H1 (cell line): ENCODE data around the gene NXPH2. TPM values are rescaled to one million over a fixed set of nuclear protein-coding genes. Genes with fewer than 3 reads are reported as not detected.

Source experiments
- CTCF ChIA-PET: fragments of 300-600 bp; sonication (Branson Sonifier 250); formaldehyde crosslinking; loops from one replicate; lab custom pipeline; 2021; ENCODE audit not compliant: partially characterized antibody; lab: Charles Lee
- POLR2A ChIA-PET: fragments of 300-600 bp; sonication (Branson Sonifier 250); formaldehyde crosslinking; loops from one replicate; lab custom pipeline; 2021; ENCODE audit warnings: inconsistent platforms; ENCODE audit not compliant: partially characterized antibody; lab: Charles Lee
- DNase-seq, 2 experiments: peaks; one replicate each; pipeline versions ENCODE4 v3.0.0 to v3.0.0-alpha.2; 2010 to 2022; ENCODE audit warnings: low spot score in 2 of 2, low read depth in 1 of 2, mixed read lengths in 1 of 2
- FAIRE-seq: peaks from 2 replicates; lab custom pipeline; 2011; peaks lifted over from hg19 to GRCh38; lab: Jason Lieb, UNC
- H2AFZ ChIP-seq: 2 replicates; pipeline ENCODE4 v1.8.1; 2012; ENCODE audit warnings: low read length, inconsistent platforms
- H2AK5ac ChIP-seq: 2 replicates; pipeline ENCODE4 v1.6.1; 2013; ENCODE audit warnings: low read depth, low read length
- H2BK120ac ChIP-seq: replicated peaks from 2 replicates; pipeline ENCODE3; 2013; ENCODE audit warnings: low read depth, low read length, inconsistent platforms
- H2BK12ac ChIP-seq: 2 replicates; pipeline ENCODE4 v1.6.1; 2013; ENCODE audit warnings: low read depth, low read length
- H2BK15ac ChIP-seq: 2 replicates; pipeline ENCODE4 v1.6.1; 2013; ENCODE audit warnings: low read length
- H2BK20ac ChIP-seq: 2 replicates; pipeline ENCODE4 v1.6.1; 2013; ENCODE audit warnings: low read length
- H2BK5ac ChIP-seq: 2 replicates; pipeline ENCODE4 v1.6.1; 2013; ENCODE audit warnings: low read depth, low read length
- H3K14ac ChIP-seq: 2 replicates; pipeline ENCODE4 v1.6.1; 2013; ENCODE audit warnings: inconsistent platforms; ENCODE audit not compliant: insufficient read length
- H3K18ac ChIP-seq: 2 replicates; pipeline ENCODE4 v1.6.1; 2013; ENCODE audit warnings: low read length; ENCODE audit errors: extremely low read depth
- H3K23ac ChIP-seq: 2 replicates; pipeline ENCODE4 v1.6.1; 2013; ENCODE audit warnings: inconsistent platforms; ENCODE audit not compliant: insufficient read length
- H3K23me2 ChIP-seq: 2 replicates; pipeline ENCODE4 v1.6.1; 2013; ENCODE audit warnings: low read depth, low read length
- H3K27ac ChIP-seq: 2 replicates; pipeline ENCODE4 v1.6.1; 2011; ENCODE audit warnings: low read depth, low read length, inconsistent platforms
- H3K27me3 ChIP-seq, 4 experiments: replicated peaks in 1 of 4; 1 replicate in 1 of 4; 2 replicates in 3 of 4; pipeline versions ENCODE4 v1.6.1 to v1.8.1; 2011 to 2013; ENCODE audit warnings: low read length in 3 of 4, mild to moderate bottlenecking in 3 of 4, inconsistent platforms in 2 of 4, mixed read lengths in 2 of 4, moderate library complexity in 1 of 4; ENCODE audit not compliant: control insufficient read depth in 3 of 4, insufficient read depth in 3 of 4; ENCODE audit errors: extremely low read depth in 1 of 4
- H3K36me3 ChIP-seq, 4 experiments: 2 replicates each; pipeline versions ENCODE4 v1.6.1 to v1.8.1; 2011 to 2013; ENCODE audit warnings: mild to moderate bottlenecking in 4 of 4, low read length in 3 of 4, moderate library complexity in 2 of 4, control low read depth in 1 of 4, inconsistent platforms in 1 of 4; ENCODE audit not compliant: insufficient read depth in 4 of 4, control insufficient read depth in 2 of 4
- H3K4ac ChIP-seq: replicated peaks from 2 replicates; pipeline ENCODE3; 2013; ENCODE audit warnings: low read length, low read depth, mixed read lengths, inconsistent platforms; ENCODE audit not compliant: insufficient read length
- H3K4me1 ChIP-seq, 4 experiments: replicated peaks in 1 of 4; 1 replicate in 1 of 4; 2 replicates in 3 of 4; pipeline versions ENCODE4 v1.6.1 to v1.8.1; 2011 to 2013; ENCODE audit warnings: low read length in 3 of 4, inconsistent platforms in 2 of 4, mixed read lengths in 1 of 4; ENCODE audit not compliant: insufficient read depth in 4 of 4, control insufficient read depth in 3 of 4
- H3K4me2 ChIP-seq, 2 experiments: 2 replicates each; pipeline versions ENCODE4 v1.6.1 to v1.8.1; 2011 to 2013; ENCODE audit warnings: low read depth in 2 of 2, low read length in 2 of 2, control low read depth in 1 of 2, inconsistent platforms in 1 of 2, mild to moderate bottlenecking in 1 of 2; ENCODE audit not compliant: insufficient read depth in 1 of 2
- H3K4me3 ChIP-seq, 4 experiments: fragments of 200-600, 300-600 bp in 1 of 4; sonication (generic), shearing (Covaris generic), sonication (Bioruptor Twin) in 1 of 4; 2 replicates each; pipeline versions ENCODE4 v1.5.1 to v1.8.1; 2011 to 2016; ENCODE audit warnings: low read length in 4 of 4, low read depth in 3 of 4, control low read depth in 2 of 4, inconsistent platforms in 2 of 4, mild to moderate bottlenecking in 2 of 4, mixed read lengths in 1 of 4, moderate library complexity in 1 of 4; ENCODE audit not compliant: insufficient read depth in 2 of 4; ENCODE audit errors: extremely low read depth in 1 of 4
- H3K56ac ChIP-seq: replicated peaks from 2 replicates; pipeline ENCODE3; 2013; ENCODE audit warnings: low read depth, mild to moderate bottlenecking, mixed read lengths, low read length, inconsistent platforms; ENCODE audit not compliant: insufficient read length
- H3K79me1 ChIP-seq: 2 replicates; pipeline ENCODE4 v1.6.1; 2013; ENCODE audit warnings: low read depth, low read length, control low read depth
- H3K79me2 ChIP-seq, 2 experiments: 2 replicates each; pipeline versions ENCODE4 v1.6.1 to v1.8.1; 2012 to 2013; ENCODE audit warnings: low read length in 2 of 2, mild to moderate bottlenecking in 2 of 2, inconsistent platforms in 1 of 2; ENCODE audit not compliant: insufficient read depth in 2 of 2, control insufficient read depth in 1 of 2
- H3K9ac ChIP-seq, 4 experiments: replicated peaks in 1 of 4; 1 replicate in 1 of 4; 2 replicates in 3 of 4; pipeline versions ENCODE4 v1.6.1 to v1.8.1; 2011 to 2013; ENCODE audit warnings: low read depth in 3 of 4, low read length in 3 of 4, control low read depth in 2 of 4, mild to moderate bottlenecking in 2 of 4, moderate library complexity in 2 of 4, inconsistent platforms in 1 of 4; ENCODE audit errors: extremely low read depth in 1 of 4
- H3K9me3 ChIP-seq, 2 experiments: 2 replicates each; pipeline versions ENCODE4 v1.6.1 to v1.8.1; 2012 to 2013; ENCODE audit warnings: mild to moderate bottlenecking in 2 of 2, moderate library complexity in 2 of 2, control low read depth in 1 of 2, inconsistent platforms in 1 of 2, low read depth in 1 of 2, low read length in 1 of 2, mixed read lengths in 1 of 2; ENCODE audit not compliant: insufficient read depth in 2 of 2
- H4K20me1 ChIP-seq, 2 experiments: replicated peaks in 1 of 2; 2 replicates each; pipeline versions ENCODE3 to v1.8.1; 2011 to 2013; ENCODE audit warnings: inconsistent platforms in 2 of 2, low read length in 2 of 2, mild to moderate bottlenecking in 1 of 2; ENCODE audit not compliant: insufficient read depth in 2 of 2, control insufficient read depth in 1 of 2
- H4K5ac ChIP-seq: 2 replicates; pipeline ENCODE4 v1.6.1; 2013; ENCODE audit warnings: low read length, low read depth, mixed read lengths, inconsistent platforms; ENCODE audit not compliant: insufficient read length
- H4K8ac ChIP-seq: 2 replicates; pipeline ENCODE4 v1.8.0; 2013; ENCODE audit warnings: mild to moderate bottlenecking, moderate library complexity, low read length, inconsistent platforms; ENCODE audit not compliant: insufficient read depth; ENCODE audit errors: extremely low read depth
- H4K91ac ChIP-seq: replicated peaks from 2 replicates; pipeline ENCODE3; 2013; ENCODE audit warnings: low read length, mixed read lengths, inconsistent platforms; ENCODE audit not compliant: insufficient read length
- GTF2F1 ChIP-seq: IDR thresholded peaks from 2 replicates; pipeline ENCODE4 v1.6.1; 2012; ENCODE audit warnings: low read depth, low read length, improper control_type of control experiment, borderline replicate concordance
- MAFK ChIP-seq: IDR thresholded peaks from 2 replicates; pipeline ENCODE4 v1.6.1; 2012; ENCODE audit warnings: low read depth, mild to moderate bottlenecking, improper control_type of control experiment, low read length
- RNF2 ChIP-seq: fragments of 200-900, 300-1000 bp; sonication (generic); IDR thresholded peaks from 2 replicates; pipeline ENCODE4 v1.7.1; 2016; ENCODE audit warnings: borderline replicate concordance, low read depth, mild to moderate bottlenecking, antibody characterized with exemption, low read length; ENCODE audit not compliant: poor library complexity, severe bottlenecking; ENCODE audit errors: missing control alignments
- RXRA ChIP-seq: IDR thresholded peaks from 2 replicates; pipeline ENCODE4 v1.6.1; 2011; ENCODE audit warnings: low read depth, mild to moderate bottlenecking, low read length, moderate library complexity; ENCODE audit not compliant: insufficient read depth
- SP1 ChIP-seq: IDR thresholded peaks from 2 replicates; pipeline ENCODE4 v1.6.1; 2011; ENCODE audit warnings: low read depth, low read length
- SP2 ChIP-seq: IDR thresholded peaks from 2 replicates; pipeline ENCODE4 v1.6.1; 2012; ENCODE audit warnings: mild to moderate bottlenecking, low read length, inconsistent platforms
- SRF ChIP-seq: IDR thresholded peaks from 2 replicates; pipeline ENCODE4 v1.6.1; 2011; ENCODE audit warnings: mild to moderate bottlenecking, low read depth, low read length, moderate library complexity
- WGBS, 2 experiments: shearing (Covaris generic) in 1 of 2; methylation state at CpG; one replicate each; pipeline versions ENCODE4 v1.1.6 to v1.1.7; 2013 to 2015; ENCODE audit warnings: low lambda C conversion rate in 2 of 2, mixed read lengths in 2 of 2, inconsistent platforms in 1 of 2, low coverage in 1 of 2, missing lambda C conversion rate in 1 of 2; ENCODE audit not compliant: insufficient replicate concordance in 2 of 2, insufficient coverage in 1 of 2, insufficient read length in 1 of 2; ENCODE audit errors: extremely low coverage in 1 of 2, missing lambda C conversion rate in 1 of 2; 5-methylcytosine and 5-hydroxymethylcytosine counted together
- polyA plus RNA-seq, 7 experiments: library from polyadenylated mRNA; depleted of rRNA in 3 of 7; stranded (reverse) in 5 of 7; unstranded in 2 of 7; fragments of >200 nt in 5 of 7; fragments of 200-250 nt in 2 of 7; gene quantifications; 1 replicate in 5 of 7; 2 replicates in 1 of 7; 4 replicates in 1 of 7; pipeline versions ENCODE4 v1.2.1 to v1.2.3, GENCODE V29; 2011 to 2013; ENCODE audit warnings: missing spikeins in 2 of 7, mixed read lengths in 2 of 7
- total RNA-seq: library from RNA; stranded (reverse); fragmentation: NEBNext Ultra II Directional; extraction: Animal tissue kit (Norgen Biotek cat#: 25700); gene quantifications from 2 replicates; pipeline ENCODE4 v1.2.1, GENCODE V29; 2021

NXPH2 gene
- total and polyA plus RNA-seq, 2 of the 8 experiments (the other 6 are each of a cell fraction or from before 2014, with no cell fraction given) = 1.9 to 6.9 TPM

GRCh38 chr2:138677221-138677620 lies 103.0 kb downstream of the NXPH2 start:
- Histone ChIP-seq H3K36me3 (no peaks in the 10 kb centered on the region), H3K27me3 (no peaks in the 10 kb centered on the region), H2BK12ac (no peak overlapping the region), H3K4ac (no peak overlapping the region)
- TF ChIP-seq MAFK = no peak
- TF ChIP-seq SP2 = no peak
- TF ChIP-seq GTF2F1 = no peak
- TF ChIP-seq SRF = no peak
- no peak for TF ChIP-seq RNF2
- TF ChIP-seq RXRA = no peak
- no peak for TF ChIP-seq SP1
- TF ChIP-seq, all 59 proteins: peak for 0
- Histone ChIP-seq H3K9ac (no peak overlapping the region), H2AK5ac (no peak overlapping the region), H3K23me2 (no peaks in the 10 kb centered on the region), H3K14ac (no peak overlapping the region), H3K23ac (no peak overlapping the region), H2BK20ac (no peak overlapping the region), H3K4me3 (no peak overlapping the region), H2BK120ac (no peak overlapping the region), H3K27ac (no peak overlapping the region), H2AFZ (no peak overlapping the region), H2BK5ac (no peak overlapping the region), H3K9me3 (no peaks in the 10 kb centered on the region), H4K5ac (no peak overlapping the region), H3K4me1 (peaks cover 0 to 3% (median 0%) of the 10 kb centered on the region in 4 experiments; a peak in 1 of 7 replicates), H3K79me1 (no peaks in the 10 kb centered on the region), H3K4me2 (no peak overlapping the region), H4K8ac (no peak overlapping the region), H4K91ac (no peak overlapping the region), H4K20me1 (no peaks in the 10 kb centered on the region), H3K18ac (no peak overlapping the region), H3K56ac (no peak overlapping the region), H2BK15ac (no peak overlapping the region), H3K79me2 (no peaks in the 10 kb centered on the region)
- ChIA-PET POLR2A (no interaction called here), CTCF (interaction anchor here (0.6 to 2.3 kb wide), 3 partner anchors 16 to 718 kb away, joined by 3 to 7 read pairs (median 5); no protein-coding TSS in a partner anchor)
- no peak for DNase-seq
- WGBS, 2 experiments = 83% methylated on average over 1 of the region's 1 CpG; no CpG with 5 or more reads in 1 of the 2 experiments
- FAIRE-seq = no peak
